Body of pancreas (tissue), 4 donors: ENCODE data around the gene TNIK. TPM values are rescaled to one million over a fixed set of nuclear protein-coding genes. Genes with fewer than 3 reads are reported as not detected.

Experiments used
- ATAC-seq: fragments of 150-250 bp; one replicate; pipeline ENCODE4 v1.9.1; 2016
- DNase-seq, 4 donors: peaks; one replicate each; pipeline ENCODE4 v3.0.0-alpha.2; 2019
- H3K27ac ChIP-seq, 4 donors: fragments of 200-600 bp; sonication (generic); 1 replicate in 3 of 4; 2 replicates in 1 of 4; pipeline versions ENCODE4 v1.5.1 to v1.6.1; 2016 to 2019; ENCODE audit warnings: mild to moderate bottlenecking in 1 of 4, mixed read lengths in 1 of 4, moderate library complexity in 1 of 4
- H3K27me3 ChIP-seq, 2 donors: fragments of 200-600 bp; sonication (generic); one replicate each; pipeline ENCODE4 v1.6.0; 2016; ENCODE audit warnings: mild to moderate bottlenecking in 1 of 2
- H3K36me3 ChIP-seq, 2 donors: fragments of 200-600 bp; sonication (generic); replicated peaks in 1 of 2; 2 replicates each; pipeline ENCODE4 v1.5.1; 2016; ENCODE audit warnings: low read depth in 2 of 2; ENCODE audit not compliant: insufficient read depth in 1 of 2
- H3K4me1 ChIP-seq: fragments of 200-600 bp; sonication (generic); one replicate; pipeline ENCODE4 v1.6.0; 2016
- H3K4me3 ChIP-seq, 2 donors: fragments of 200-600 bp; sonication (generic); 1 replicate in 1 of 2; 2 replicates in 1 of 2; pipeline ENCODE4 v1.5.1; 2016 to 2019
- H3K9me3 ChIP-seq, 3 donors: fragments of 200-600 bp; sonication (generic); 1 replicate in 2 of 3; 2 replicates in 1 of 3; pipeline ENCODE4 v1.5.1; 2016
- CTCF ChIP-seq, 7 experiments: fragments of 450-650 bp in 4 of 7; fragments of 200-600 bp in 3 of 7; sonication (generic) in 3 of 7; IDR thresholded peaks; one replicate each; pipeline ENCODE4 v1.5.1; 2016 to 2019; ENCODE audit warnings: antibody characterized with exemption in 7 of 7
- POLR2A ChIP-seq, 3 donors: fragments of 450-650 bp; IDR thresholded peaks; one replicate each; pipeline ENCODE4 v1.6.1; 2016; ENCODE audit warnings: antibody characterized with exemption in 3 of 3, mild to moderate bottlenecking in 2 of 3
- WGBS, 2 donors: methylation state at CpG; one replicate each; pipeline ENCODE4 v1.1.5; 2017; 5-methylcytosine and 5-hydroxymethylcytosine counted together
- intact Hi-C: fragments of 100-400 bp; cut with DNase I; formaldehyde crosslinking; loops from one replicate; pipeline ENCODE4 v1.15.1; 2023
- total RNA-seq, 2 donors: library from RNA; depleted of rRNA; stranded (reverse); fragments of >200 nt; gene quantifications; one replicate each; pipeline ENCODE4 v1.1.0, GENCODE V29; 2016

The TNIK gene
- total RNA-seq, 2 donors from 2014 or later = 7.6 to 9.6 TPM

GRCh38 chr3:171301998-171302397 lies 158.2 kb downstream of the TNIK start:
- H3K4me3 ChIP-seq = no peak overlapping the region
- H3K27me3 ChIP-seq = no peaks in the 10 kb centered on the region
- 96 to 97% methylated on average over 1 of the region's 1 CpG for WGBS, 2 donors
- ATAC-seq (no peak), DNase-seq (no peak)
- no peaks in the 10 kb centered on the region for H3K9me3 ChIP-seq
- H3K27ac ChIP-seq = no peak overlapping the region
- H3K36me3 ChIP-seq = no peaks in the 10 kb centered on the region
- TF ChIP-seq CTCF (IDR thresholded peaks at IDR 0.05) (no peak), POLR2A (IDR thresholded peaks at IDR 0.05) (no peak)
- no peaks in the 10 kb centered on the region for H3K4me1 ChIP-seq
- intact Hi-C loops = no loop called here

GRCh38 chr3:171301002-171301401 lies 159.2 kb downstream of the TNIK start:
- Histone ChIP-seq H3K27ac (no peak overlapping the region), H3K36me3 (no peaks in the 10 kb centered on the region), H3K4me1 (peaks cover 9% of the 10 kb centered on the region), H3K9me3 (no peaks in the 10 kb centered on the region), H3K27me3 (no peaks in the 10 kb centered on the region), H3K4me3 (no peak overlapping the region)
- DNase-seq (no peak), ATAC-seq (no peak)
- intact Hi-C loops = no loop called here
- WGBS, 2 donors = 96 to 100% methylated on average over 1 of the region's 1 CpG
- TF ChIP-seq CTCF (IDR thresholded peaks at IDR 0.05) = no peak

GRCh38 chr3:171297951-171298350 lies 162.3 kb downstream of the TNIK start:
- H3K9me3 ChIP-seq = no peaks in the 10 kb centered on the region
- no peaks in the 10 kb centered on the region for H3K27me3 ChIP-seq
- DNase-seq (no peak), ATAC-seq (no peak)
- intact Hi-C loops = no loop called here
- 31 to 95% methylated on average over 1 of the region's 1 CpG for WGBS, 2 donors
- H3K27ac ChIP-seq = no peak overlapping the region
- TF ChIP-seq POLR2A (IDR thresholded peaks at IDR 0.05) = no peak
- TF ChIP-seq CTCF (IDR thresholded peaks at IDR 0.05) = no peak
- H3K36me3 ChIP-seq = no peaks in the 10 kb centered on the region
- peaks cover 15% of the 10 kb centered on the region for H3K4me1 ChIP-seq
- no peak overlapping the region for H3K4me3 ChIP-seq

GRCh38 chr3:171297207-171297606 lies 163.0 kb downstream of the TNIK start:
- Histone ChIP-seq H3K4me3 (no peak overlapping the region), H3K27me3 (no peaks in the 10 kb centered on the region), H3K36me3 (no peaks in the 10 kb centered on the region), H3K4me1 (peaks cover 15% of the 10 kb centered on the region), H3K9me3 (no peaks in the 10 kb centered on the region), H3K27ac (no peak overlapping the region)
- DNase-seq (no peak), ATAC-seq (no peak)
- intact Hi-C loops = no loop called here
- no peak for TF ChIP-seq POLR2A (IDR thresholded peaks at IDR 0.05)
- no peak for TF ChIP-seq CTCF (IDR thresholded peaks at IDR 0.05)
- 73 to 85% methylated on average over 2 of the region's 2 CpGs for WGBS, 2 donors

GRCh38 chr3:171295484-171296373 lies 164.5 kb downstream of the TNIK start:
- ATAC-seq (peak; percentile 24), DNase-seq (no peak)
- no peaks in the 10 kb centered on the region for H3K36me3 ChIP-seq
- H3K27me3 ChIP-seq = no peaks in the 10 kb centered on the region
- peak overlapping the region in 2 of 4 donors; percentile 16 to 34 for H3K27ac ChIP-seq
- no peaks in the 10 kb centered on the region for H3K9me3 ChIP-seq
- H3K4me1 ChIP-seq = peaks cover 15% of the 10 kb centered on the region
- TF ChIP-seq POLR2A (IDR thresholded peaks at IDR 0.05) (no peak), CTCF (IDR thresholded peaks at IDR 0.05) (no peak)
- no peak overlapping the region for H3K4me3 ChIP-seq
- WGBS, 2 donors = 43 to 50% methylated on average over 5 of the region's 5 CpGs
- intact Hi-C loops = no loop called here
